Psoas muscle (tissue), 8 donors: Measurements from ENCODE around the gene CUX1. TPM values are rescaled to one million over a fixed set of nuclear protein-coding genes. Genes with fewer than 3 reads are reported as not detected.
"Not testable (repeated sequence)": the region's sequence is repeated elsewhere in the genome, so short reads cannot be mapped to it uniquely, and the experiment has no call there.

Experiments
- ATAC-seq, 4 donors: fragments of 200-7000 bp; cut with Tn5 transposase; one replicate each; pipeline ENCODE4 v1.9.1; 2020; ENCODE audit warnings: moderate library complexity in 3 of 4, mild to moderate bottlenecking in 2 of 4
- DNase-seq, 2 donors: peaks; one replicate each; pipeline ENCODE4 v3.0.0-alpha.2; 2020
- H3K27ac ChIP-seq: fragments of 200-600 bp; one replicate; pipeline ENCODE4 v1.8.0; 2022
- H3K27me3 ChIP-seq, 3 donors: fragments of 200-600 bp in 1 of 3; one replicate each; pipeline versions ENCODE4 v1.6.1 to v1.8.0; 2013 to 2022; ENCODE audit warnings: low read length in 2 of 3, mild to moderate bottlenecking in 2 of 3, moderate library complexity in 1 of 3; ENCODE audit not compliant: insufficient read depth in 3 of 3
- H3K36me3 ChIP-seq, 2 donors: fragments of 200-600 bp in 1 of 2; one replicate each; pipeline versions ENCODE4 v1.6.1 to v1.8.0; 2013 to 2022; ENCODE audit warnings: low read depth in 1 of 2, mild to moderate bottlenecking in 1 of 2, moderate library complexity in 1 of 2; ENCODE audit not compliant: insufficient read depth in 1 of 2
- H3K4me1 ChIP-seq: fragments of 200-600 bp; one replicate; pipeline ENCODE4 v1.8.0; 2022
- H3K4me3 ChIP-seq: fragments of 200-600 bp; one replicate; pipeline ENCODE4 v1.8.0; 2022; ENCODE audit warnings: mild to moderate bottlenecking
- H3K9me3 ChIP-seq: fragments of 200-600 bp; one replicate; pipeline ENCODE4 v1.8.0; 2022
- CTCF ChIP-seq: fragments of 200-600 bp; IDR thresholded peaks from one replicate; pipeline ENCODE4 v1.8.0; 2022; ENCODE audit warnings: antibody characterized with exemption
- WGBS, 3 donors: extraction: QIAGEN DNeasy Blood & Tissue Kit; methylation state at CpG; one replicate each; pipeline versions ENCODE4 v1.1.6 to v1.1.7; 2013; 5-methylcytosine and 5-hydroxymethylcytosine counted together
- intact Hi-C, 2 donors: fragments of 100-400 bp; cut with DNase I; formaldehyde crosslinking; loops; one replicate each; pipeline versions ENCODE4 v1.11.0 to v1.14.2; 2022
- polyA plus RNA-seq, 3 donors: library from polyadenylated mRNA; stranded (reverse); fragments of 200-250 nt; gene quantifications; one replicate each; pipeline ENCODE4 v1.2.3, GENCODE V29; 2013
- total RNA-seq, 4 donors: library from RNA; stranded (reverse); fragmentation: NEBNext Ultra II Directional in 2 of 4; extraction: Animal tissue kit (Norgen Biotek cat#: 25700) in 2 of 4; gene quantifications; one replicate each; pipeline versions ENCODE4 v1.2.1 to v1.2.4, GENCODE V29; 2021 to 2023
- donor health status: healthy with polysubstance abuse.
- donor health status: DM: no; HTN: no; CAD: no; lungs with moderate emphysema.
- donor health status: Bipolar disorder and iron deficiency.
- donor health status: healthy.
- donor health status: DM: yes; HTN: yes; CAD: no.
- donor health status: DM: no; HTN: no; CAD: no.
- donor health status: DM: no; HTN: no; CAD: no.
- donor health status: DM: yes; HTN: yes; CAD: no.

Gene CUX1
- total and polyA plus RNA-seq, 7 donors, result 12.5 to 95.6 (median 72.4) TPM

- intact Hi-C loops, result no loop called here
- Histone ChIP-seq H3K27ac (no peak overlapping the region), H3K36me3 (no peaks in the 10 kb centered on the region), H3K4me1 (no peaks in the 10 kb centered on the region), H3K4me3 (no peak overlapping the region), H3K9me3 (no peaks in the 10 kb centered on the region), H3K27me3 (no peaks in the 10 kb centered on the region)
- no peak for TF ChIP-seq CTCF
- DNase-seq (peak; percentile 56 to 74), ATAC-seq (peak in 1 of 4 donors; percentile 42)
- 58 to 70% (median 67%) methylated on average over 9 of the region's 9 CpGs for WGBS, 3 donors
Measured at GRCh38 chr7:101792051-101792681, 25.3 kb upstream of the CUX1 start.

GRCh38 chr7:101792682-101793071, 24.7 kb upstream of the CUX1 start:
- H3K36me3 ChIP-seq, DNase-seq, H3K27me3 ChIP-seq, H3K27ac ChIP-seq, H3K4me1 ChIP-seq, H3K4me3 ChIP-seq, ATAC-seq, intact Hi-C loops, H3K9me3 ChIP-seq: not testable (repeated sequence)
- 95 to 96% (median 95%) methylated on average over 4 of the region's 4 CpGs for WGBS, 3 donors

GRCh38 chr7:101795461-101795860, 22.0 kb upstream of the CUX1 start:
- DNase-seq (no peak), ATAC-seq (no peak)
- no peak for TF ChIP-seq CTCF
- Histone ChIP-seq H3K27me3 (peaks cover 0 to 4% (median 0%) of the 10 kb centered on the region in 3 donors), H3K9me3 (no peaks in the 10 kb centered on the region), H3K4me3 (no peak overlapping the region), H3K27ac (no peak overlapping the region), H3K36me3 (no peaks in the 10 kb centered on the region), H3K4me1 (no peaks in the 10 kb centered on the region)
- intact Hi-C loops, result no loop called here
- WGBS, 3 donors, result 96 to 98% (median 97%) methylated on average over 5 of the region's 5 CpGs

- ATAC-seq, H3K36me3 ChIP-seq, H3K9me3 ChIP-seq, intact Hi-C loops, H3K27ac ChIP-seq, H3K4me3 ChIP-seq, DNase-seq, H3K4me1 ChIP-seq: not testable (repeated sequence)
- WGBS, 3 donors, result 85 to 90% (median 87%) methylated on average over 10 of the region's 10 CpGs
- peaks cover 0 to 17% (median 3%) of the 10 kb centered on the region in 3 donors for H3K27me3 ChIP-seq
Measured at GRCh38 chr7:101798173-101798572, 19.3 kb upstream of the CUX1 start.

- Histone ChIP-seq H3K4me1 (no peaks in the 10 kb centered on the region), H3K27ac (no peak overlapping the region), H3K27me3 (peaks cover 0 to 29% (median 6%) of the 10 kb centered on the region in 3 donors), H3K4me3 (no peak overlapping the region), H3K36me3 (no peaks in the 10 kb centered on the region), H3K9me3 (no peaks in the 10 kb centered on the region)
- DNase-seq (no peak), ATAC-seq (no peak)
- intact Hi-C loops, result no loop called here
- TF ChIP-seq CTCF, result no peak
- 66 to 68% (median 68%) methylated on average over 11 of the region's 11 CpGs for WGBS, 3 donors
Measured at GRCh38 chr7:101803203-101804087, 14.0 kb upstream of the CUX1 start.
